ENCODE data around the gene PPDPF.

PPDPF gene

DNA sequence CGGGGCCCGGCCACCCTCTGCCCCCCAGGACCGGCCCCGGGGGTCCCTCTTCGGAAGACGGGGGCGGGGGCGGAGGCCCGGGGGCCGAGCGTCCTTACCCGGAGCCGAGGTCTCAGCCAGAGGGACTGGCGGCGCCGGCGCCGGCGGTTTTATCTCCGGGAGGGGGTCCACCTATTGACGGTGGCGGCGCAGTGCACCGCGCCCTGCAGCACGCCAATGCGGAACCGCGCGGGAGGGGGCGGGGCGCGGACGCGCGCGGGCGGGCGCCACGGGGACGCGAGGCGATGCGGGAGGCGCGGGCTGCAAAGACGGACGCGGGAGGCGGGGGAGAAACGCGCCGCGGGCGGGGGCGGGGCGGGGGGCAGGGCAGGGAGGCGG lies 21.6 kb upstream of the PPDPF start, which contains the start of gene EEF1A2:
TSS of gene EEF1A2 (minus strand) at position 124 of the 378 bp plus-strand sequence. CDS start 1,320 bp downstream, outside the sequence.
- Histone ChIP-seq H3K27me3 (ENCODE audit: insufficient read depth, poor library complexity, severe bottlenecking) (peaks cover 25% of the 10 kb centered on the region), H3K27ac (replicated peaks) (no peak within 1 kb of the TSS)
- DNase-seq (ENCODE audit: low read depth in 1 of 2, low spot score in 1 of 2) = no peak

GRCh38 chr20:63499338-63499969 lies 21.1 kb upstream of the PPDPF start:
- no peak for TF ChIP-seq SPI1 (IDR thresholded peaks at IDR 0.05; ENCODE audit: borderline replicate concordance, low read depth)
- TF ChIP-seq GABPA (IDR thresholded peaks at IDR 0.05; ENCODE audit: low read depth) = no peak
- TF ChIP-seq, protein P1, sequence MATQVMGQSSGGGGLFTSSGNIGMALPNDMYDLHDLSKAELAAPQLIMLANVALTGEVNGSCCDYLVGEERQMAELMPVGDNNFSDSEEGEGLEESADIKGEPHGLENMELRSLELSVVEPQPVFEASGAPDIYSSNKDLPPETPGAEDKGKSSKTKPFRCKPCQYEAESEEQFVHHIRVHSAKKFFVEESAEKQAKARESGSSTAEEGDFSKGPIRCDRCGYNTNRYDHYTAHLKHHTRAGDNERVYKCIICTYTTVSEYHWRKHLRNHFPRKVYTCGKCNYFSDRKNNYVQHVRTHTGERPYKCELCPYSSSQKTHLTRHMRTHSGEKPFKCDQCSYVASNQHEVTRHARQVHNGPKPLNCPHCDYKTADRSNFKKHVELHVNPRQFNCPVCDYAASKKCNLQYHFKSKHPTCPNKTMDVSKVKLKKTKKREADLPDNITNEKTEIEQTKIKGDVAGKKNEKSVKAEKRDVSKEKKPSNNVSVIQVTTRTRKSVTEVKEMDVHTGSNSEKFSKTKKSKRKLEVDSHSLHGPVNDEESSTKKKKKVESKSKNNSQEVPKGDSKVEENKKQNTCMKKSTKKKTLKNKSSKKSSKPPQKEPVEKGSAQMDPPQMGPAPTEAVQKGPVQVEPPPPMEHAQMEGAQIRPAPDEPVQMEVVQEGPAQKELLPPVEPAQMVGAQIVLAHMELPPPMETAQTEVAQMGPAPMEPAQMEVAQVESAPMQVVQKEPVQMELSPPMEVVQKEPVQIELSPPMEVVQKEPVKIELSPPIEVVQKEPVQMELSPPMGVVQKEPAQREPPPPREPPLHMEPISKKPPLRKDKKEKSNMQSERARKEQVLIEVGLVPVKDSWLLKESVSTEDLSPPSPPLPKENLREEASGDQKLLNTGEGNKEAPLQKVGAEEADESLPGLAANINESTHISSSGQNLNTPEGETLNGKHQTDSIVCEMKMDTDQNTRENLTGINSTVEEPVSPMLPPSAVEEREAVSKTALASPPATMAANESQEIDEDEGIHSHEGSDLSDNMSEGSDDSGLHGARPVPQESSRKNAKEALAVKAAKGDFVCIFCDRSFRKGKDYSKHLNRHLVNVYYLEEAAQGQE (IDR thresholded peaks at IDR 0.05; ENCODE audit: insufficient replicate concordance, low read depth) = no peak
- no peak for TF ChIP-seq CTCF (IDR thresholded peaks at IDR 0.05; ENCODE audit: insufficient read depth, low read length)
- TF ChIP-seq POLR2AphosphoS5 (IDR thresholded peaks at IDR 0.05; ENCODE audit: low read depth) = no peak
- H3K27ac ChIP-seq (replicated peaks) = no peak overlapping the region
- DNase-seq (ENCODE audit: low read depth in 1 of 2, low spot score in 1 of 2) = no peak
- H3K4me3 ChIP-seq (replicated peaks; ENCODE audit: insufficient read depth, low read length) = no peak overlapping the region
- H3K27me3 ChIP-seq (ENCODE audit: insufficient read depth, poor library complexity, severe bottlenecking) = peaks cover 25% of the 10 kb centered on the region

More for the DNA sequence above, 21.6 kb upstream of the PPDPF start, which contains the start of gene EEF1A2:
- TF ChIP-seq, protein P1 (IDR thresholded peaks at IDR 0.05; ENCODE audit: insufficient replicate concordance, low read depth) = no peak
- no peak for TF ChIP-seq SPI1 (IDR thresholded peaks at IDR 0.05; ENCODE audit: borderline replicate concordance, low read depth)
- TF ChIP-seq POLR2AphosphoS5 (IDR thresholded peaks at IDR 0.05; ENCODE audit: low read depth) = no peak
- no peak for TF ChIP-seq GABPA (IDR thresholded peaks at IDR 0.05; ENCODE audit: low read depth)
- no peak for TF ChIP-seq CTCF (IDR thresholded peaks at IDR 0.05; ENCODE audit: insufficient read depth, low read length)
- H3K4me3 ChIP-seq (replicated peaks; ENCODE audit: insufficient read depth, low read length) = no peak within 1 kb of the TSS

- TF ChIP-seq SPI1 (IDR thresholded peaks at IDR 0.05; ENCODE audit: borderline replicate concordance, low read depth) (no peak), CTCF (IDR thresholded peaks at IDR 0.05; ENCODE audit: insufficient read depth, low read length) (no peak), POLR2AphosphoS5 (IDR thresholded peaks at IDR 0.05; ENCODE audit: low read depth) (no peak), GABPA (IDR thresholded peaks at IDR 0.05; ENCODE audit: low read depth) (no peak)
- TF ChIP-seq, protein P1 (IDR thresholded peaks at IDR 0.05; ENCODE audit: insufficient replicate concordance, low read depth) = no peak
- Histone ChIP-seq H3K27me3 (ENCODE audit: insufficient read depth, poor library complexity, severe bottlenecking) (peaks cover 25% of the 10 kb centered on the region), H3K27ac (replicated peaks) (no peak overlapping the region), H3K4me3 (replicated peaks; ENCODE audit: insufficient read depth, low read length) (no peak overlapping the region)
- no peak for DNase-seq (ENCODE audit: low read depth in 1 of 2, low spot score in 1 of 2)
These were observed 20.2 kb upstream of the PPDPF start for GRCh38 chr20:63500151-63500901.

All from HL-60 (cell line).